Measurements from ENCODE around the gene ATG13.
"Not testable (repeated sequence)": the region's sequence is repeated elsewhere in the genome, so short reads cannot be mapped to it uniquely, and the experiment has no call there.

Gene ATG13

DNA sequence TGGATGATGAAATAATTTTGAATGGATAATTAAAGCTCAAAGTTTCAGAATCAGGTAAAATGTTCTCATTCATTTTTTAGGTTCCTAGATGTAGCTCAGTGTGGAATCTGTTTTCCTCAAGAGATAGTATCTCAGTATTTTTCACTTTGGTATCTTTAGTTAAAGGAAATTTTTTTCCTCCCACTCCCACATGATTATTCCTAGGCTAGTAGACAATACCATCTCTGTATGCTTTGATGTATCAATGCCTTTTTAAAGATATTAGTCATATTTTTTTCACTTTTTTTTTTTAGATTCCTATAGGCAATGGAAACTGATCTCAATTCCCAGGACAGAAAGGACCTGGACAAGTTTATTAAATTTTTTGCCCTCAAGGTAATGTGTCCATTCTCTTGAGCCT lies 26.6 kb downstream of the ATG13 start:
- DNase-seq (ENCODE audit: low read depth in 2 of 2) = no peak

DNA sequence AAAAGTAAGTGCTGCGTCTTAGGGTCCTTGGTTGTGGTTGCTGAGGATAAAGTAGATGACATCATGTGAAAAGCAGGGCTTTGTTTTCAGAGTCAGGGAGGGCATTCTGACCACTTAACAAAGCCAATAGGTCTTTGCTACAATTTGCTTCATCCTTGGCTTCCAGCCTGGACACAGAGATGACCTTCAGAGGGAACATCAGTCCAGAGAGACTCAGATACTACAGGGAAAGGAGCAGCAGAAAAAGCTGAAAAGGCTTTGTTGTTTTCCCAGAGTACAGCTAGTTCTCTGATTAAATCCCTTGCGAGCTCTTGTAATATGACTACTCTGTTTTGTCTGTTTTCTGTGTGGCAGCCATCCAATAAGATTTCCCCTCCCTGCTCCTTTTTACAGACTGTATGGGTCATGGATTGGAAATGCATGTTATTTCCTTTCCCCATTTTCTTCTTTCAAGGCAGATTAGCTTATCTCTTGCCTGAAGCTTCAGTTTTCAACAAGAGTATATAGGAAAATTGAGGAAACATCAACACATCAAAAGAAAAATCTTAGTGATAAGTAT lies 31.9 kb downstream of the ATG13 start:
- no peak for DNase-seq (ENCODE audit: low read depth in 2 of 2)

DNA sequence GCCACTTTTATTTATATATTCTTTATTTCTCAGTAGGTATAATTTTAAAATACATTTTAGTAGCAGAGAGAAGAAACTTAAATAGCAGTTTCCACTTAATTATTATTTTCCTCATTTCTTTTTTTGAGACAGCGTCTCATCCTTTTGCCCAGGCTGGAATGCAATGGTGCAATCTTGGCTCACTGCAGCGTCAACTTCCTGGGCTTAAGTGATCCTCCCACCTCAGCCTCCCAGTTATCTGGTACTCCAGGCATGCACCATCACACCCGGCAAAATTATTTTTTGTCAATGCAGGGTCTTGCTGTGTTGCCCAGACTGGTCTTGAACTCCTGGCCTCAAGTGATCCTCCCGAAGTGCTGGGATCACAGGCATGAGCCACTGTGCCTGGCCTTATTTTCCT lies 38.3 kb downstream of the ATG13 start:
- no peak for DNase-seq (ENCODE audit: low read depth in 2 of 2)

DNA sequence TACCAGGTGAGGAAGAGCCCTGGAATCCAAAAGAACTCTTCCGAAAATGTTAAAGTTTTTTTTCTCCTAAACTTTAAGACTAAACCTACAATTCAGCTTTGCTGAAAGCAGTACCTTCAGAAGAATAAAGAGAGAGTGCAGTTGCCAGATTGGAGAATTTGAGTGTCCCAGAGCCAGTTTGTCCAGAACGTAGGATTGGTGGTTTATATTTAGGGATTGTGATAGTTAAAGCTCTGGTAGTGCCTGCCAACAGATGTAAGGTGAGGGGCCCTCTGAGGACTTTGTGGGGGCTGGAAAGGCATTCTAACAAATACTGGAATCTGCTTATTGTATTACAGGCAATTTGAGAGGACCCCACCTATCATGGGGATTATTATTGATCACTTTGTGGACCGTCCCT lies 39.8 kb downstream of the ATG13 start:
- DNase-seq (ENCODE audit: low read depth in 2 of 2) = no peak

DNA sequence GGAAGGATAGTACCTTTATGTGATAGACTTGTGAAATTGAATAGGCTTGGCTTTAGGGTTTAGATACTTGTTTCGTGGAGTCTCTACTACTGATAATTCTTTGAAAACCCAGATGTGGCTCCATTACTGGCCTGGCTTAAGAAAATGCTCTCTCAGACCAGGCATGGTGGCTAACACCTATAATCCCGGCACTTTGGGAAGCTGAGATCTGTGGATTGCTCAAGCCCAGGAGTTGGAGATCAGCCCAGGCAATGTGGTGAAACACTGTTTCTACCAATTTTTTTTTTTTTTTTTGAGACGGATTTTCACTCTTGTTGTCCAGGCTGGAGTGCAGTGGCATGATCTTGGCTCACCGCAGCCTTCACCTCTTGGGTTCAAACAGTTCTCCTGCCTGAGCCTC lies 40.9 kb downstream of the ATG13 start:
- no peak for DNase-seq (ENCODE audit: low read depth in 2 of 2)

- DNase-seq (ENCODE audit: low read depth in 2 of 2) = no peak
These were observed 42.6 kb downstream of the ATG13 start for GRCh38 chr11:46659908-46660307.

DNA sequence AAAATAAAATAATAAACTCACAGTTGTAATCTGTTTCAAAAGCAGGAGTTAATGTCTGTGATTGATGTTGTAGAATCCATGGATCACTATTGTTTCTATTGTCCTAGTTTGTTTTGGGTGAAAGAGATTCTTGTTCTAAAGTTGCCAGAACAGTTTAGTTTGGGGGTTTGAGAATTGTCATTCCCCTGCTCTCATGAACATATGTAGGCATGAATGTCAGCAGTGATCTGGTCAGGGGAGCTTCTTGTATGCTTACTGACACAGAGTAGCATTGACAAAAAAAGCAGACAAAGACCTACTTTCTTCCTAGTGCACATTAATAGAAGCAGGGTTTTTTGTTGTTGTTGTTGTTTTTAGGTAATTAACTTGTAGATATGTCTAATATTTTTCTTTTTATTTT lies 44.5 kb downstream of the ATG13 start:
- DNase-seq (ENCODE audit: low read depth in 2 of 2) = no peak

DNA sequence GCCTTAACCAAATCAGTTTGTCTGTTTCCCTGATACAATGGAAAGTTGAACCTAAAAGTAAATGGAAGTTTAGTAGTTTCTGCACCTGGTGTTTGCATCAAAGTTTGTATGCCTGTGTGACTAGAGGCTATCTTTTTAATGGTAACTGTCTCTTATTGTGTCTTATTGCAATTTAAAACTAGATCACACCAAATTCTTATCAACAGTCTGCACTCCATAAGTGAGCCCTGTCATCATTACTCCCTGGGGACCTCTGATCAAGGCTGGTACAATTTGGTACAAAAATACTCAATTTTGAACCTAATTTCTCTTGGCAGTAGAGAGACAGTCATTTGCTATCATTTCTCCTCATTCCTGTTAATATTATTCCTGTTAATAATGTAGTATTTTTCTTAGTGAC lies 45.0 kb downstream of the ATG13 start:
- no peak for DNase-seq (ENCODE audit: low read depth in 2 of 2)

- DNase-seq (ENCODE audit: low read depth in 2 of 2) = no peak
These were observed 46.1 kb downstream of the ATG13 start for GRCh38 chr11:46663277-46663940.

DNA sequence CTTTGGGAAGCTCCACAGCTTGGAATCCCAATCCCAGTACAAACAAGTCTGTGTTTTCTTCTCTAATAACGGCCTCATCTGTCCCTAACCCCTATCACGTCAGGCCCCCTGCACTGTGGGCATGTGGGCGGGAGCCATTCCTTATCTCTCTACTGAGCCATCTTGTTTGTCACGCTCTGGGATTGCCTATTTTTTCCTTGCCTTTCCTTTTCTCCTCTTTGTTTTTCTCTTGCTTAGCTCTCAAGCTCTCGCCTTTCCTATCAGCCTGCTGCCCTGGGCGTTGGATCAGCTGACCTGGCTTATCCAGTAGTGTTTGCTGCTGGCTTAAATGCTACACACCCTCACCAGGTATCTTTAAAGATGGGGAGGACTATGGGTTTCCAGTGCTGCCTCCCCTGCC lies 47.3 kb downstream of the ATG13 start:
- no peak for DNase-seq (ENCODE audit: low read depth in 2 of 2)

DNA sequence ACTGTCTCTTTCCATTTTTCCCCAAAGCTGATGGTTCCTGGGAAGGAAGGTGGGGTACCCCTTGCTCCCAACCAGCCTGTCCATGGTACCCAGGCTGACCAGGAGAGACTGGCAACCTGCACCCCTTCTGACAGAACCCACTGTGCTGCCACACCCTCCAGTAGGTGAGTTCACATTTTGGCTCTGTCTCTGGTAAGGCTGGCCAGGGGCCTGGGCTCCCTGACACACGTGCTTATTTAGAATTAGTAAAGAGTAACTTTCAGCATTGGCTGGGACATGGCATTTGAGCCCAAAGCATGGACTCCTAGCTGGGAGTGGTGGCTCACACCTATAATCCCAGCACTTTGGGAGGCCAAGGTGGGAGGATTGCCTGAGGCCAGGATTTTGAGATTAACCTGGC lies 48.0 kb downstream of the ATG13 start:
- no peak for DNase-seq (ENCODE audit: low read depth in 2 of 2)

DNA sequence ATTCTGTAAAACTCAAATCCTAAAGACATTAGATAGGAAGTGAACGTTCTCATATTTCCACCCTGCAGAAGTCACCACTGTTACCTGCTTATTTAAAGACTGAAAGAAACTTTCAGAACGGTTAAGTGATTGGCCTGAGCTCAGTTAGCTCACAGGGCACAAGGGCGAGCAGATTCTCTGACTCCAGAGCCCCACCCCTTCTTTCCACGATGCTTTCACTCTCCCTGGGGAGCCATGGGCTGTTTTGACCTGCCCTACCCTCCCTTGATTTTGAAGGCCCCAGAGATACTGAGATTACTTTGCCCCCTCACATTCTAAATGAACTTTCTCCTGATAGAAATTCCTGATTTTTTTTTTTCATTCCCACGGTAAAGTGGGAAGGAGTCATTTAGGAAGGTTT lies 49.2 kb downstream of the ATG13 start:
- no peak for DNase-seq (ENCODE audit: low read depth in 2 of 2)

GRCh38 chr11:46667043-46667481 lies 49.7 kb downstream of the ATG13 start:
- no peak for DNase-seq (ENCODE audit: low read depth in 2 of 2)

DNA sequence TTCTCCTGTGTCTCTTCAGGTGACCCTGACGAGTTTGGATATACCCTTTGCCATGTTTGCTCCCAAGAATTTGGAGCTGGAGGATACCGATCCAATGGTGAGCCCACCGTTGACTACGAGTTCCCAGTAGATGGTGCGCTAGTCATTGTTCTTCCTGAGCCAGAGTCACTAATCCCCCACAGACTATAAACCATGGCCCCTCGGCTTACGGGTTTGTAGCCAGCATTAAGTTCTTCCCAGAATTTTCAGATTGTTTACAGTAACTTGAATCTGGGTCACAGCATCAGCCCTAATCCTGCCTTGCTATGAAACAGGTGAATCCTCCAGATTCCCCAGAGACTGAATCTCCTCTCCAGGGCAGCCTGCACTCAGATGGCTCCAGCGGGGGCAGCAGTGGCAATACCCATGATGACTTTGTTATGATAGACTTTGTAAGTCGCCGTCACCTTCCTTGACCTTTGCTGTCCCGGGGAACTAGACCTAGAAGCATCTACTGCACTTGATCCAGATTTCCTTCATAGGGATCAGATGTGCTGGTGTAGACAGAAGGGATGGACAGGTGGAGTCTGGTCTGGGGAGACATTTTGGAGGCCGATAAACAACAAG lies 51.2 kb downstream of the ATG13 start:
- no peak for DNase-seq (ENCODE audit: low read depth in 2 of 2)

- DNase-seq (ENCODE audit: low read depth in 2 of 2) = no peak
These were observed 52.4 kb downstream of the ATG13 start for GRCh38 chr11:46669711-46670139.

- DNase-seq (ENCODE audit: low read depth in 2 of 2) = not testable (repeated sequence)
These were observed 53.2 kb downstream of the ATG13 start for GRCh38 chr11:46670521-46670920.

GRCh38 chr11:46671958-46672315 lies 54.6 kb downstream of the ATG13 start:
- no peak for DNase-seq (ENCODE audit: low read depth in 2 of 2)

DNA sequence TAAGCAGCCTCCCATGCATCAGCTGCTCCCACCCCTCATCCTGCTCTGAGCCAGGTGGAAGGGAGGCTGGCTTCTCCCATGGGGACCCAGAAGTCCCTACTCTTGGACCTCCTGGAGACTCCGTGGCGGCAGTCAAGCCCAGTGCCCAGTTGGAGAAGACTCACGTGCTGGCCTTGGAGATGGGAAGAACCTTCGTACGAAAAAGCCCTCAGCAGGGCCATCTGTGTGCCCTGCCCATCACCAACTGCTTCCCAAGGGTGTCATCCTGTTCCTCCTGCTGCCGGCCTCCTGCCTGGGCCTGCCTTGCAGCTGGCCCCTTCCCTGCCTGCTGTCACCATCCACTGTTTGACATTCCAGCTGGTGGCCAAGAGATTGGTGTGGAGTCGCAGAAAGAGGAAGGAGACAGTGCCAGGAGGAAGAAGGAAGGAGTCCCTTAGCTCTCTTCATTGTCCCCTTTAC lies 55.1 kb downstream of the ATG13 start:
- DNase-seq (ENCODE audit: low read depth in 2 of 2) = no peak

- DNase-seq (ENCODE audit: low read depth in 2 of 2) = no peak
These were observed 56.5 kb downstream of the ATG13 start for GRCh38 chr11:46673713-46674462.

DNA sequence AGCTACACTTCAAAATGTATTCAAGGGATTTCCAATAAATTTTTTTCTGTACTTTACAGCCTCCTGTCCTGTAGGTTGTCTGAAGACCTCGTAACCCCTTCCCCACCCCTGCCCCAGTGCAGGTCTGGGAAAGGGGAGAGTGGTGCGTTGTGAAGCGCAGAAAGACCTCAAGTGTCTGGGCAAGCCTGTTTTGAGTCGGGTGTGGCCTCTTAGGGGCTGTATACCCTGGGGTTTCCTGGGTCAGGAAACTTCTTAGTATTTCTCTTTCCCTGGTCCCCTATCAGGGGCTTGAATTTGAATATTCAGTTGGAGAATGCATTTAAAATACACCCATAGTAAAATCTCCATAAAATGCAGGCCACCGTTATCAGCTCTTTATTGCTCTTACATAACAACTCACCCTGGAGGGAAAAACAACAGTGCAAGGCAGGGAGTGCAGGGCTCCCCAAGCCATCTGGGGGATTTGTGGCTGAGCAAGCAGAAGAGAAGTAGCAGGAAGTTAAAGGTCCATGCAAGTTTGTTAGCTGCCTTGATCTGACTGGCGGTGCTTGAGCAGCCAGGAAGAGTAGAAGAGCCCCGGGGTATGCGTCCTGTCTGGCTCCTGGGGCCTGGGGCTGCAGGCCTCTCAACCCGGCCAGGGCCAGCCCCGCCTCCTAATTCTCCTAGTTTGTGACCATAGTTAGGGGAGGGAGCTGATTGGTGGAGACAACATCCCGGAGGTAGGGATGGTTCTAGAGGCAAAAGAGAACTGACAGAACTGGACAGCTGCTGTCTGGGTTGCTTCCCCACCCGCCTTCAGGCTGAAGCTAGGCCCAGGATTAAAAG lies 57.3 kb downstream of the ATG13 start:
- no peak for DNase-seq (ENCODE audit: low read depth in 2 of 2)

- no peak for DNase-seq (ENCODE audit: low read depth in 2 of 2)
These were observed 58.0 kb downstream of the ATG13 start for GRCh38 chr11:46675288-46675851.

DNA sequence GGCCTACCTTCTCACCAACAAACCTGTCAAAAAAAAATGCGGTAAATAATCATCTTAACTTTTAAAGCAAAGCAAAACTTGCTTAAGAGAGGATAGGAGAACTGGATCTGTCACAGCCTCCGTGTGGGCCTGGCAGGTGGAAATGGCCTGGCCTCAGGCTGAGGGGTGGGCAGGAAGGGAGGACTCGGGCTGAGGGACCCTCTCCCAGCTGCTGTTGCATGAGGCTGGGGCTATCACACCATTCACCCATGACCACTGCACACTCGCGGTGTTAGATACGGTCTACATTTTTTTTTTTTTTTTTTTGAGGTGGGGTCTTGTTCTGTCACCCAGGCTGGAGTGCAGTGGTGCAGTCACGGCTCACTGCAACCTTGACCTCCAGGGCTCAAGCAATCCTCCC lies 58.6 kb downstream of the ATG13 start:
- no peak for DNase-seq (ENCODE audit: low read depth in 2 of 2)

Measured in stimulated activated CD4-positive, alpha-beta T cell treated with anti-CD3 and anti-CD28 coated beads, Interleukin-1b, Interleukin-23, amount 100 ng/mL, for 4 hours (primary cell).